Measurements from ENCODE around the gene IYD. TPM values are rescaled to one million over a fixed set of nuclear protein-coding genes. Genes with fewer than 3 reads are reported as not detected.

Gene IYD
- total and polyA plus RNA-seq, 9 of the 15 experiments (the other 6 are each of a cell fraction or from before 2014, with no cell fraction given) = not detected

DNA sequence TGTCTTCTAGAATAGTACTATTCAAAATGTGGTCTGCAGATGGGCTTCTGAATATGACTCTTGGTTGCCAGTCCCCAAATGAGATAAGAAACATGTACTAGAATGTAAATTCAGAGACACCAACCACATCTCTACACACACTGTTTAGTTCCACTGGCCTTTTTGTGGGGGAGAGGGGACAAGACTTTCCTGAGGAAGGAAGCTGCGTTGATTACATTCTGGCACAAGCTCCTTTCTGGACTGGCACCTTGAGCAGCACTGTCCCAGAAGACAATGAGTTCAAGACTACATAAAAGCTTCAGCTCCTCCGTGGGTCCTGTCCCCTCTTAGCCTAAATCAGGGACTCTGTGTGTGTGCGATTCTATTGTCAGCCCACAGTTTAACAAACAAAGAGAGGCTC lies 6.9 kb upstream of the IYD start:
- no peak overlapping the region for H3K27ac ChIP-seq (ENCODE audit: extremely low read depth, low read depth, low read length)
- FAIRE-seq = no peak
- no peaks in the 10 kb centered on the region; a peak in 1 of 5 replicates for H3K4me1 ChIP-seq (replicated peaks in 1 of 2; ENCODE audit: control insufficient read depth in 2 of 2, insufficient read depth in 2 of 2, low read length in 2 of 2)
- H3K9me1 ChIP-seq (ENCODE audit: control insufficient read depth, insufficient read depth, low read length) = peaks cover 4% of the 10 kb centered on the region
- H2AFZ ChIP-seq (ENCODE audit: low read depth, low read length) = no peak overlapping the region
- H3K36me3 ChIP-seq (ENCODE audit: control insufficient read depth, insufficient read depth, low read length) = no peaks in the 10 kb centered on the region
- DNase-seq (ENCODE audit: extremely low read depth in 1 of 4, low spot score in 3 of 4) = no peak
- CTCF ChIA-PET (ENCODE audit: low intra/inter-chr PET ratio) = no interaction called here
- H3K27me3 ChIP-seq (ENCODE audit: control insufficient read depth in 2 of 2, insufficient read depth in 2 of 2, low read length in 2 of 2) = peaks cover 11 to 26% of the 10 kb centered on the region in 2 experiments; a peak in 4 of 5 replicates
- no peak overlapping the region for H3K4me2 ChIP-seq (ENCODE audit: insufficient read depth, low read length)
- in situ Hi-C loops (cut with MboI) (no loop called here), intact Hi-C loops (cut with micrococcal nuclease) (no loop called here)
- no peaks in the 10 kb centered on the region for H3K79me2 ChIP-seq (ENCODE audit: control insufficient read depth, insufficient read depth, low read length)
- H3K9me3 ChIP-seq (replicated peaks; ENCODE audit: control insufficient read depth, insufficient read depth, low read depth, low read length) = no peaks in the 10 kb centered on the region
- WGBS (ENCODE audit: insufficient coverage, low coverage, missing lambda C conversion rate) = 2% methylated on average over 3 of the region's 3 CpGs
- H3K9ac ChIP-seq (ENCODE audit: insufficient read depth in 1 of 2, low read depth in 2 of 2, low read length in 2 of 2) = no peak overlapping the region
- no TSS peak for BruUV-seq (replicated peaks)
- ATAC-seq = no peak
- POLR2A ChIA-PET = interaction anchor here (0.6 to 1.0 kb wide), 2 partner anchors 12 to 450 kb away, joined by 3 read pairs; no protein-coding TSS in a partner anchor
- H3K4me3 ChIP-seq = no peak overlapping the region
- 0 out of 2 replicates have a peak, but pooled peaks cover 3% of the 10 kb centered on the region for H4K20me1 ChIP-seq (replicated peaks; ENCODE audit: control insufficient read depth, insufficient read depth, low read length)
- TF ChIP-seq ZNF23 (CRISPR knock-in tag; IDR thresholded peaks at IDR 0.05) = no peak
- TF ChIP-seq SIRT6 (IDR thresholded peaks at IDR 0.05; ENCODE audit: low read depth, low read length) = no peak
- TF ChIP-seq NFXL1 (CRISPR knock-in tag; IDR thresholded peaks at IDR 0.05) = no peak
- TF ChIP-seq, protein P1, sequence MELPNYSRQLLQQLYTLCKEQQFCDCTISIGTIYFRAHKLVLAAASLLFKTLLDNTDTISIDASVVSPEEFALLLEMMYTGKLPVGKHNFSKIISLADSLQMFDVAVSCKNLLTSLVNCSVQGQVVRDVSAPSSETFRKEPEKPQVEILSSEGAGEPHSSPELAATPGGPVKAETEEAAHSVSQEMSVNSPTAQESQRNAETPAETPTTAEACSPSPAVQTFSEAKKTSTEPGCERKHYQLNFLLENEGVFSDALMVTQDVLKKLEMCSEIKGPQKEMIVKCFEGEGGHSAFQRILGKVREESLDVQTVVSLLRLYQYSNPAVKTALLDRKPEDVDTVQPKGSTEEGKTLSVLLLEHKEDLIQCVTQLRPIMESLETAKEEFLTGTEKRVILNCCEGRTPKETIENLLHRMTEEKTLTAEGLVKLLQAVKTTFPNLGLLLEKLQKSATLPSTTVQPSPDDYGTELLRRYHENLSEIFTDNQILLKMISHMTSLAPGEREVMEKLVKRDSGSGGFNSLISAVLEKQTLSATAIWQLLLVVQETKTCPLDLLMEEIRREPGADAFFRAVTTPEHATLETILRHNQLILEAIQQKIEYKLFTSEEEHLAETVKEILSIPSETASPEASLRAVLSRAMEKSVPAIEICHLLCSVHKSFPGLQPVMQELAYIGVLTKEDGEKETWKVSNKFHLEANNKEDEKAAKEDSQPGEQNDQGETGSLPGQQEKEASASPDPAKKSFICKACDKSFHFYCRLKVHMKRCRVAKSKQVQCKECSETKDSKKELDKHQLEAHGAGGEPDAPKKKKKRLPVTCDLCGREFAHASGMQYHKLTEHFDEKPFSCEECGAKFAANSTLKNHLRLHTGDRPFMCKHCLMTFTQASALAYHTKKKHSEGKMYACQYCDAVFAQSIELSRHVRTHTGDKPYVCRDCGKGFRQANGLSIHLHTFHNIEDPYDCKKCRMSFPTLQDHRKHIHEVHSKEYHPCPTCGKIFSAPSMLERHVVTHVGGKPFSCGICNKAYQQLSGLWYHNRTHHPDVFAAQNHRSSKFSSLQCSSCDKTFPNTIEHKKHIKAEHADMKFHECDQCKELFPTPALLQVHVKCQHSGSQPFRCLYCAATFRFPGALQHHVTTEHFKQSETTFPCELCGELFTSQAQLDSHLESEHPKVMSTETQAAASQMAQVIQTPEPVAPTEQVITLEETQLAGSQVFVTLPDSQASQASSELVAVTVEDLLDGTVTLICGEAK (IDR thresholded peaks at IDR 0.05) = no peak
- TF ChIP-seq, protein P1 (CRISPR knock-in tag; IDR thresholded peaks at IDR 0.05) = no peak
- no peak for TF ChIP-seq GTF2F1 (IDR thresholded peaks at IDR 0.05; ENCODE audit: low read depth, low read length)
- TF ChIP-seq, protein P2, sequence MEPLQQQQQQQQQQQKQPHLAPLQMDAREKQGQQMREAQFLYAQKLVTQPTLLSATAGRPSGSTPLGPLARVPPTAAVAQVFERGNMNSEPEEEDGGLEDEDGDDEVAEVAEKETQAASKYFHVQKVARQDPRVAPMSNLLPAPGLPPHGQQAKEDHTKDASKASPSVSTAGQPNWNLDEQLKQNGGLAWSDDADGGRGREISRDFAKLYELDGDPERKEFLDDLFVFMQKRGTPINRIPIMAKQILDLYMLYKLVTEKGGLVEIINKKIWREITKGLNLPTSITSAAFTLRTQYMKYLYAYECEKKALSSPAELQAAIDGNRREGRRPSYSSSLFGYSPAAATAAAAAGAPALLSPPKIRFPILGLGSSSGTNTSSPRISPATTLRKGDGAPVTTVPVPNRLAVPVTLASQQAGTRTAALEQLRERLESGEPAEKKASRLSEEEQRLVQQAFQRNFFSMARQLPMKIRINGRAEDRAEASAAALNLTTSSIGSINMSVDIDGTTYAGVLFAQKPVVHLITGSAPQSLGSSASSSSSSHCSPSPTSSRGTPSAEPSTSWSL (CRISPR knock-in tag; IDR thresholded peaks at IDR 0.05; ENCODE audit: borderline replicate concordance) = no peak
- no peak for TF ChIP-seq NUFIP1 (IDR thresholded peaks at IDR 0.05; ENCODE audit: partially characterized antibody)
- TF ChIP-seq HMG20A (CRISPR knock-in tag; conservative IDR thresholded peaks at IDR 0.05) = no peak
- no peak for TF ChIP-seq MTF1 (CRISPR knock-in tag; IDR thresholded peaks at IDR 0.05; ENCODE audit: borderline replicate concordance)
- TF ChIP-seq MAFG (tag; conservative IDR thresholded peaks at IDR 0.05) = no peak
- no peak for TF ChIP-seq TFAM (CRISPR knock-in tag; conservative IDR thresholded peaks at IDR 0.05)
- no peak for TF ChIP-seq ZNF3 (CRISPR knock-in tag; IDR thresholded peaks at IDR 0.05)
- TF ChIP-seq ZNF274 (IDR thresholded peaks at IDR 0.05; ENCODE audit: borderline replicate concordance, low read depth, low read length) = no peak

Data from K562 (cell line).